Ovary (tissue), 9 donors: Measurements from ENCODE around the gene LRP11. TPM values are rescaled to one million over a fixed set of nuclear protein-coding genes. Genes with fewer than 3 reads are reported as not detected.

ENCODE experiments used
- DNase-seq, 5 donors: peaks; one replicate each; pipeline ENCODE4 v3.0.0-alpha.2; 2019 to 2020
- H3K27ac ChIP-seq, 2 donors: fragments of 200-600 bp; one replicate each; pipeline versions ENCODE4 v1.5.1 to v1.8.0; 2019 to 2022
- H3K27me3 ChIP-seq: fragments of 200-600 bp; one replicate; pipeline ENCODE4 v1.8.0; 2022
- H3K36me3 ChIP-seq: fragments of 200-600 bp; sonication (generic); one replicate; pipeline ENCODE4 v1.5.1; 2019
- H3K4me1 ChIP-seq: one replicate; pipeline ENCODE4 v1.8.1; 2013; ENCODE audit warnings: mild to moderate bottlenecking, moderate library complexity; ENCODE audit not compliant: insufficient read depth
- H3K4me3 ChIP-seq: fragments of 200-600 bp; sonication (generic); one replicate; pipeline ENCODE4 v1.5.1; 2017
- H3K9me3 ChIP-seq, 2 donors: fragments of 200-600 bp in 1 of 2; sonication (generic) in 1 of 2; one replicate each; pipeline versions ENCODE4 v1.5.1 to v1.8.1; 2013 to 2019; ENCODE audit warnings: mild to moderate bottlenecking in 1 of 2, moderate library complexity in 1 of 2
- EP300 ChIP-seq: sonication (generic); formaldehyde crosslinking; IDR thresholded peaks from one replicate; pipeline ENCODE4 v1.6.1; 2017; ENCODE audit warnings: antibody characterized with exemption
- POLR2A ChIP-seq: fragments of 450-650 bp; IDR thresholded peaks from one replicate; pipeline ENCODE4 v1.6.1; 2017; ENCODE audit warnings: antibody characterized with exemption, mild to moderate bottlenecking, moderate library complexity
- WGBS, 3 donors: extraction: QIAGEN DNeasy Blood & Tissue Kit in 1 of 3; methylation state at CpG; one replicate each; pipeline versions ENCODE4 v1.1.5 to v1.1.7; 2013 to 2017; 5-methylcytosine and 5-hydroxymethylcytosine counted together
- intact Hi-C, 4 donors: fragments of 100-400 bp; cut with DNase I; formaldehyde crosslinking; loops; one replicate each; pipeline versions ENCODE4 v1.11.0 to v1.15.1; 2022 to 2023
- polyA plus RNA-seq, 2 donors: library from polyadenylated mRNA; stranded (reverse); fragments of 200-250 nt in 1 of 2; fragments of 350-450 nt in 1 of 2; fragmentation: Illumina TruSeq in 1 of 2; extraction: RNeasy Lipid Tissue Mini Kit (QIAGEN cat#74804) in 1 of 2; gene quantifications; one replicate each; pipeline ENCODE4 v1.2.3, GENCODE V29; 2013 to 2014
- total RNA-seq, 7 donors: library from RNA; depleted of rRNA in 2 of 7; stranded (reverse); fragments of >200 nt in 2 of 7; fragmentation: NEBNext Ultra II Directional in 3 of 7; extraction: Animal tissue kit (Norgen Biotek cat#: 25700) in 3 of 7; gene quantifications; one replicate each; pipeline versions ENCODE4 v1.1.0 to v1.2.4, GENCODE V29; 2016 to 2023
- TF ChIP-seq, protein P1 (sequence below), 3 donors: fragments of 450-650 bp in 2 of 3; fragments of 200-600 bp in 1 of 3; IDR thresholded peaks; one replicate each; pipeline versions ENCODE4 v1.5.1 to v1.8.0; 2016 to 2022; ENCODE audit warnings: antibody characterized with exemption in 3 of 3, mild to moderate bottlenecking in 1 of 3
- donor health status: DM: no; HTN: no; CAD: no; lungs with moderate emphysema.
- donor health status: DM: no; HTN: no; CAD: no.
- donor health status: Bipolar disorder and iron deficiency.
- donor health status: DM: yes; HTN: yes; CAD: no.
- donor health status: DM: no; HTN: no; CAD: no.
- donor health status: DM: yes; HTN: yes; CAD: no.

Gene LRP11
- total and polyA plus RNA-seq, 9 donors, result 21.8 to 48.2 (median 37.5) TPM

DNA sequence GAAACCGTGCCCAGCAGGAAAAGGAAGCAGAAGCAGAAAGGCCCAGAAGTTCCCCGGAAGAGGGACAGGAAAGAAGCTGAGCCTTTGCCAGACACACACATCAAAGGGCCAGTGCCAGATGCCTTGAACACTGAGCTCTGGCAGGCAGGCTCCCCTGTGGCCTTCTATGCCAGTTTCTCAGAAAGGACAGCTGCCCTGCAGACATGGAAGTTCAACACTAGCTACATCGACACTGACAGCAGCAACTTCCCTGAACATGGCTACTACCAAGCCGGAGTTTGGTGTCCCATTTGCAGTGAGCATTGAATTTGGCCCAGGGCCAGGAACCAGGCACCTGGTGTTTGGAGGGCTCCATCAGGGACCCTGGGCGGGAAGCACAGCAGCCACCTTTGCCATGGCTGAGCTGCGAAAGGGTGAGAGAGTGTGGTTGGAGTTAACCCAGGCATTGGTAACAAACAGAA is 41.8 kb upstream of the LRP11 start:
- intact Hi-C loops, result no loop called here
- Histone ChIP-seq H3K27me3 (no peaks in the 10 kb centered on the region), H3K4me1 (no peaks in the 10 kb centered on the region), H3K36me3 (no peaks in the 10 kb centered on the region), H3K9me3 (no peaks in the 10 kb centered on the region), H3K4me3 (no peak overlapping the region), H3K27ac (no peak overlapping the region)
- DNase-seq, result peak in 1 of 5 donors; percentile 30
- TF ChIP-seq POLR2A, result no peak
- no peak for TF ChIP-seq EP300
- TF ChIP-seq, protein P1, sequence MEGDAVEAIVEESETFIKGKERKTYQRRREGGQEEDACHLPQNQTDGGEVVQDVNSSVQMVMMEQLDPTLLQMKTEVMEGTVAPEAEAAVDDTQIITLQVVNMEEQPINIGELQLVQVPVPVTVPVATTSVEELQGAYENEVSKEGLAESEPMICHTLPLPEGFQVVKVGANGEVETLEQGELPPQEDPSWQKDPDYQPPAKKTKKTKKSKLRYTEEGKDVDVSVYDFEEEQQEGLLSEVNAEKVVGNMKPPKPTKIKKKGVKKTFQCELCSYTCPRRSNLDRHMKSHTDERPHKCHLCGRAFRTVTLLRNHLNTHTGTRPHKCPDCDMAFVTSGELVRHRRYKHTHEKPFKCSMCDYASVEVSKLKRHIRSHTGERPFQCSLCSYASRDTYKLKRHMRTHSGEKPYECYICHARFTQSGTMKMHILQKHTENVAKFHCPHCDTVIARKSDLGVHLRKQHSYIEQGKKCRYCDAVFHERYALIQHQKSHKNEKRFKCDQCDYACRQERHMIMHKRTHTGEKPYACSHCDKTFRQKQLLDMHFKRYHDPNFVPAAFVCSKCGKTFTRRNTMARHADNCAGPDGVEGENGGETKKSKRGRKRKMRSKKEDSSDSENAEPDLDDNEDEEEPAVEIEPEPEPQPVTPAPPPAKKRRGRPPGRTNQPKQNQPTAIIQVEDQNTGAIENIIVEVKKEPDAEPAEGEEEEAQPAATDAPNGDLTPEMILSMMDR (IDR thresholded peaks at IDR 0.05), result no peak
- 82 to 93% (median 86%) methylated on average over 6 of the region's 6 CpGs for WGBS, 3 donors

DNA sequence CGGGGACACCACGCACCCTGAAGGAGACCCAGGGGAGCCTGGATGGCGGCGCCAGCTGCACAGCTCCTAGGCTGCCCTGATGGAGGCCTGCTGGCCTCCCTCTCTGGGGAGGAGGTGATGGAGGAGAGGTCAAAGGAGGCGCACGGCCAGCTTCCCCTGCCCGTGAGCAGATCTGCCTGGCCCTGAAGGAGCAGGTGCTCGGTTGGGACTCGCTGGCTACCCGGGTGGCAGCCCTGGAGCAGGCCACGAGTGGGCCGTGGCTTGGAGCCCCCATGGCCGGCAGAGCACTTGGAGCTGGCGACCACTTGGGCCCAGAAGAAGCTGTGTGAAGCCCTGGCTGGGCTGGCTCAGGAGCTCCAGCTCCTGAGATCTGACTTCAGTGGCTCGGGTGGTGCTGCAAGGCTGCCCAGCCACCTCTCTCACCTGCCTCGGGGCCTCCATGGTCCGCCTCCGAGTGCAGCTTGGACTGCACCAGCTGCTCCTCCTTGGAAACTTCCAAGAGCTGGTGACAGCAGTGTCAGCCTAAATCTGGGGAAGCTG is 41.3 kb upstream of the LRP11 start:
- H3K9me3 ChIP-seq, result no peaks in the 10 kb centered on the region
- no peaks in the 10 kb centered on the region for H3K27me3 ChIP-seq
- DNase-seq, result peak in 1 of 5 donors; percentile 30
- no peak overlapping the region for H3K4me3 ChIP-seq
- 90 to 92% (median 91%) methylated on average over 16 to 18 of the region's 18 CpGs for WGBS, 3 donors
- no peaks in the 10 kb centered on the region for H3K4me1 ChIP-seq
- TF ChIP-seq POLR2A (no peak), EP300 (no peak)
- TF ChIP-seq, protein P1 (IDR thresholded peaks at IDR 0.05), result no peak
- H3K36me3 ChIP-seq, result no peaks in the 10 kb centered on the region
- no peak overlapping the region for H3K27ac ChIP-seq
- intact Hi-C loops, result no loop called here

DNA sequence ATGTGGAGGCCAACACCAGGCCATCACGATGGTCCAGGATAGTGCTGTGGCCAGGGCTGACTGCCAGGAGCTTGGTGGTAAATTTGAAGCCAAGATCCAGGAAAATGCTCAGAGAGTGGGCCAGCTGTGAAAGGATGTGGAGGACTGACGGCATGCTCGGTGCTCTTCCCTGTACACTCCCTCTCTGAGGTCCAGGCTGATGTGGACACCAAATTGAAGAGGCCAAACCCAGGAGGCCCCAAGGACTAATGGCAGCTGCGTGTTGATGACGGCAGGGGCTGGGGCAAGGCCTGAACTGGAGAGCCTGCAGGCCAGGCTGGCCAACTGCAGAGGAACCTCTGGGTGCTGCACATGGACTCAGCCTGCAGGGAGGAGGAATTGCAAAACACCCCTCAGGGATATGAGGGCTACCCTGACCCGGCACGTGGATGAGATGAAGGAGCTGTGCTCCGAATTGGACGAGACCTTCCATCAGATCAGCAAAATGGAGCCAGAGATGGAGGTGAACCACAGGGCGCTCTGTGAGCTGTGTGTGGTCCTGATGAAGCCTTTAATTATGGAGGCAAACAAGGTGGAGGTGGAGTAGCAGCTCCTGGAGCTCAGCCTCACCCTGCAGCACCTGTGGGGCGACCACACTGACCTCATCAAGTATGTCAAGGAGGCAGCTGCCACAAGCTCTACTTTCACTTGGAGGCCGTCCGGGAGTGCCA is 40.7 kb upstream of the LRP11 start:
- WGBS, 3 donors, result 83 to 87% (median 86%) methylated on average over 13 of the region's 13 CpGs
- H3K27ac ChIP-seq, result no peak overlapping the region
- TF ChIP-seq EP300 (no peak), POLR2A (no peak)
- TF ChIP-seq, protein P1 (IDR thresholded peaks at IDR 0.05), result no peak
- H3K9me3 ChIP-seq, result no peaks in the 10 kb centered on the region
- H3K4me3 ChIP-seq, result no peak overlapping the region
- intact Hi-C loops, result no loop called here
- DNase-seq, result peak in 1 of 5 donors; percentile 14
- no peaks in the 10 kb centered on the region for H3K4me1 ChIP-seq
- no peaks in the 10 kb centered on the region for H3K27me3 ChIP-seq
- H3K36me3 ChIP-seq, result no peaks in the 10 kb centered on the region

DNA sequence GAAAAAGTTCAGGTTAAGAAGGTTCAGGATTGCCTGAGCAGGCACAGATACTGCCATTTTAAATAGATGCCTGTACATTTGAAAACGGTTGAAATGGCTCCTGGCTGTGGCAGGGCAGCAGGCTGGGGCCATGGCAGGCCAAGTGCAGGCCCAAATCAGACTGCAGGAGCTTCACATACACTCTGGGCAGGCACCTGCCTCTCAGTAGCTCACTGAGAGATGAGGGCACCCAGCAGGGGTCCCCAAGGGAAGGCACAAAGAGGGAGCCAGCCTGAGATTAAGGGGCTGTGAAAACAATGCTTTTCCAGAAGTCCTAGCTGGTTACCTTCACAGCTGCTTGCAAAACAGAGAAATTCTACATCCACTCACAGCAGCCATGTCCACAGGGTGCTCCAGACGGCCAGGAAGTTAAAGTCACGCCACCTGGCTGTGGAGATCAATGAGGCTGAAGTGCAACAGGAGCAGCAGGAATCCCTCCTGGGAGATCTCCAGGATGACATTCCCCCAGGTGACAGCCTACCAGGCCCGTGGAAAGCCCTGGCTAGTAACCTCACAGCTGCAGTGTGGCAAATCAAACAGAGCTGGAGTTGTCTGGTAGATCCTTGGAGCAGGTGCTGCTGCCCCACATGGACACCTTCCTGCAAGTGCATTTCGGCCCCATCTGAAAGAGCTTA is 39.9 kb upstream of the LRP11 start:
- no peak for TF ChIP-seq EP300
- TF ChIP-seq, protein P1 (IDR thresholded peaks at IDR 0.05), result no peak
- no peak for TF ChIP-seq POLR2A
- Histone ChIP-seq H3K4me1 (no peaks in the 10 kb centered on the region), H3K4me3 (no peak overlapping the region), H3K27ac (no peak overlapping the region), H3K36me3 (no peaks in the 10 kb centered on the region), H3K27me3 (no peaks in the 10 kb centered on the region), H3K9me3 (no peaks in the 10 kb centered on the region)
- intact Hi-C loops, result no loop called here
- DNase-seq, result peak in 1 of 5 donors; percentile 3
- WGBS, 3 donors, result 70 to 72% (median 71%) methylated on average over 5 of the region's 5 CpGs
